ENCODE data around the gene GLOD5.

DNA sequence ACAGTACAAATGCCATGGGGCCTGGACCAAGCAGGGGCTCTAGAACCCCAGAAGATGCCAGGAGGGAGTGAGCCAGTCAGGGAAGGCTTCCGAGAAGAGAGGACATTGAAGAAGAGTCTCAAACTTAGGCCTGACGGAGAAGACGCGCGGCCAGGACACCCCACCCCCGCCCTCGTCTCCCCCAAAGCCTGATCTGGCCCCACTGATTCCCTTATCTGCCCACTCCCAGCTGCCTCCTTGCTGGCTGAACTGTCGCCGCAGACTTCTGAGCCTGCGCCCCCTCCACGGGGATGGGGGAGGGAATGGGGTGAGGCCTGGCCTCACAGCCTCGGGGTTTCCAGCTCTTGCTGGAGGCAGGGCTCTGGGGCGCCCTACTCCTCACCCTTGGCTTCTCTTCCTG, 21.2 kb downstream of the GLOD5 start:
- TF ChIP-seq POLR2A (IDR thresholded peaks at IDR 0.05; ENCODE audit: low read depth, low read length) (no peak), POLR2AphosphoS5 (IDR thresholded peaks at IDR 0.05; ENCODE audit: low read depth, low read length) (no peak)

Data from GM12892 (cell line).